GM18505 (cell line): ENCODE measurements around the gene BCAS3.
"Not testable (repeated sequence)": the region's sequence is repeated elsewhere in the genome, so short reads cannot be mapped to it uniquely, and the experiment has no call there.

Experiments used
- ATAC-seq: cut with Tn5 transposase; IDR thresholded peaks from one replicate; pipeline ENCODE4 v1.9.1; 2021; ENCODE audit not compliant: unreplicated experiment
- POLR2A ChIP-seq: IDR thresholded peaks from 4 replicates; pipeline ENCODE4 v1.6.1; 2011; ENCODE audit warnings: borderline replicate concordance; ENCODE audit not compliant: insufficient read depth, insufficient read length; ENCODE audit errors: extremely low read depth

The BCAS3 gene

DNA sequence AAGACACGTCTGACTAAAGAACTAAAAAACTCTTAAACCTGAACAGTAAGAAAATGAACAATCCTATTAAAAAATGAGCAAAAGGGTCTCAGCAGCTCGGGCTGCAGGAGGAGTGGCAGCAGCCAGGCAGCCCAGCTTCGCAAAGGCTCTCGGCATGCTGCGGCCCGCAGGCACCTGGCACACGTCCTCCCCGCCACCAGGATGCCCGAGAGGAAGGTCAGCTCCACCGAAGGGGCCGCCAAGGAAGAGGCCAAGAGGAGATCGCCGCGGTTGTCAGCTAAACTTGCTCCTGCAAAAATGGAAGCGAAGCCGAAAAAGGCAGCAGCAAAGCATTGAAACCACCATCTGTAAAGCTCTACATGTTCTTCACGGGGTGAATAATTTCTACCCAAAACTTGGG is 173.5 kb downstream of the BCAS3 start:
- no peak for TF ChIP-seq POLR2A
- no peak for ATAC-seq

DNA sequence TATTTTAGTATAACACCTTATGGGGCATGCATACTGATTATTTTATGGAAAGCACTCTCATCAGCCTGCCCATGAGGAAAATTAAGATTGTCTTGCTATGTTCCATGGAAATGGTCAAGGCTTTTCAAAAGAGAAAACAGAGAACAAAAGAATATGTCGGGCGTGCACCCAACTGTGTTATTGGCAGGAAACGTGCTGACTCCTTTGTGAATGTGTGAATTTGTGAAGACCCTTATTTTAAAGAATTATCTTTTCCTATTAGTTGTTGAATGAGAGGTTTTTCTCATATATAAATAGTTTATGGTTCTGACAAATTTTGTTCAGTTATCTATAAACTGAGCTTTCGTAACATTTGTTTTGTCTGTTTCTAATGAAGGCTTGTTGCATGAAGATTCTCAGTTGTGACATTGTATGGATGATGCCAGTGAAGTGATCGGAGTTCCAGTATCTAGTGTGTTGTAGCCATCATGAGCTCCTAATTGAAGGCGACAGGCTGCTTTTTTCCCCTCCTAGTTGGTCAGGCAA is 180.0 kb downstream of the BCAS3 start:
- TF ChIP-seq POLR2A = no peak

DNA sequence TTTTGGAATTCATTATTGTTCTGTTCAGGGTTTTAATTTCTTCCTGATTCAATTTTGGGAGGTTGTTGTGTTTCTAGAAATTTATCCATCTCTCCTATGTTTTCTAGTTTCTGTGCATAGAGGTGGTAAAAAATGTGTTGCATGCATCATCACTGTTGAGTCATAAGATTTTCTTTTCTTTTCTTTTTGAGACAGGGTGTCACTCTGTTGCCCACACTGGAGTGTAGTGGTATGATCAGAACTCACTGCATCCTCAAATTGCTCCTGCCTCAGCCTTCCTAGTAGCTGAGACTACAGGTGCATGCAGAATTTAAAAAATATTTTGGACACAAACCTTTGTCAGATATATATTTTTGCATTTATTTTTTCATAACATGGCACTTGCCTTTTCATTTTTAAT is 184.8 kb downstream of the BCAS3 start:
- TF ChIP-seq POLR2A = no peak
- no peak for ATAC-seq

More for the DNA sequence above, 180.0 kb downstream of the BCAS3 start:
- no peak for ATAC-seq

DNA sequence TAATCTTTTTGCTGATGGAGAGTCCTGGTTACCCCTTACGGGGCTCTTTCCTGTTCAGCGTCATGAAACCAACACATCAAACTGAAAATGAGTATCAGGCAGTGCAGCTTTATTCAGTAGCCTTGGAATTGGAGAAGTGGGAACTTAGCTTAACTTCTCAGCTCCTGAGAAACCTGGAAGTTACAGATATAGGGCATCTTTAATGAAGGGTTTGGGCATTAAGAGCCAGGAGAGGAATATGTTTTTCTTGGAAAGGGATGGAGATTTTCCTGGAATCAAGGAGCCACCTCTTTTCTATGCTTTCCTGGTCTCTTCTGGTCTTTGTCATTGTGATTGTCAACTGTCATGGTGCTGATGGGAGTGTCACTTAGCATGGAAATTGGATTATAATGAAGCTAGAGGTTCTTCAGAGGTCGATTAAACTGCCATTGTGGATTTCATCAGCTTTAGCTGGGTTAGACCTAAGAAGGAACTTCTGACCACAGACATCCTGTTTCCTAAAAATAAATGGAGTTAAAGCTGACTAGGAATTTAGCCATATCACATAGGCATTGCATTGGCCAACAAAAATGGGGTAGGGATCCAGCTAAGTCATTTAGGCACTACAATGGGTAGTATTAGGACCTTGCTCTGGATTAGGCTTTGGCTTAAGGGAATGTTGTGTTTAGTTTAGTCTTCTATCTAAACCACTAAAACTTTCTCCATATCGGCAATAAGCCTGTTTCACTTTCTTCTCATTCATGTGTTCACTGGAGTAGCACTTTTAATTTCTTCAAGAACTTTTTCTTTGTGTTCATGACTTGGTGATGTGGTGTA is 186.4 kb downstream of the BCAS3 start:
- ATAC-seq = no peak
- no peak for TF ChIP-seq POLR2A

DNA sequence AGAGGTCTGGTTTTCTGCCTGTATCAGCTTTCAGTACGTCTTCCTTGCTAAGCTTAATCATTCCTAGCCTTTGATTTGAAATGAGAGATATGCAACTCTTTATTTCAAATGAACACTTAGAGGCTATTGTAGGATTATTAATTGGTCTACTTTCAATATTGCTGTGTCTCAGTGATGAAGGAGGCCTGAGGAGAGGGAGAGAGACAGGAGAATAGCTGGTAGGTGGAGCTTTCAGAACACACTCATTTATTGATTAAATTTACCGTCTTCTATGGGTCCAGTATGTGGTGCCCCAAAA is 187.0 kb downstream of the BCAS3 start:
- no peak for ATAC-seq
- TF ChIP-seq POLR2A = no peak

DNA sequence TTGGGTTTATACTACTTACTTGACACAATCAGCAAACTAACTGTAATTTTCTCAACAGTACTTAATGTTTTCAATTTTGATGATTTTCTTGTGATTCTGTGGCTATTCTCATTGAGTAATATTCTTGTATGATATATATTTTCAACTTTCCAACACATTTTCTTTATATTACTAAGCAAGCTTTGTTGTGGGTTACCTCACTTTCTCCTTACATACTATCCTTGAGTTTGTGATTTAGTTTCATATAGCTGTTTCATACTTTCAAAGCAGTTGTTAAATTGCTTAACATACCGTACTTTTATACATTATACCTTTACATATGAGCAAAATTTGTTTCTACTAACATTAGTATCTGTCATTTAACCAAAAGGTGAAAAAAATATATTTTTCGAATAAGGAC is 197.1 kb downstream of the BCAS3 start:
- no peak for TF ChIP-seq POLR2A
- ATAC-seq = no peak

DNA sequence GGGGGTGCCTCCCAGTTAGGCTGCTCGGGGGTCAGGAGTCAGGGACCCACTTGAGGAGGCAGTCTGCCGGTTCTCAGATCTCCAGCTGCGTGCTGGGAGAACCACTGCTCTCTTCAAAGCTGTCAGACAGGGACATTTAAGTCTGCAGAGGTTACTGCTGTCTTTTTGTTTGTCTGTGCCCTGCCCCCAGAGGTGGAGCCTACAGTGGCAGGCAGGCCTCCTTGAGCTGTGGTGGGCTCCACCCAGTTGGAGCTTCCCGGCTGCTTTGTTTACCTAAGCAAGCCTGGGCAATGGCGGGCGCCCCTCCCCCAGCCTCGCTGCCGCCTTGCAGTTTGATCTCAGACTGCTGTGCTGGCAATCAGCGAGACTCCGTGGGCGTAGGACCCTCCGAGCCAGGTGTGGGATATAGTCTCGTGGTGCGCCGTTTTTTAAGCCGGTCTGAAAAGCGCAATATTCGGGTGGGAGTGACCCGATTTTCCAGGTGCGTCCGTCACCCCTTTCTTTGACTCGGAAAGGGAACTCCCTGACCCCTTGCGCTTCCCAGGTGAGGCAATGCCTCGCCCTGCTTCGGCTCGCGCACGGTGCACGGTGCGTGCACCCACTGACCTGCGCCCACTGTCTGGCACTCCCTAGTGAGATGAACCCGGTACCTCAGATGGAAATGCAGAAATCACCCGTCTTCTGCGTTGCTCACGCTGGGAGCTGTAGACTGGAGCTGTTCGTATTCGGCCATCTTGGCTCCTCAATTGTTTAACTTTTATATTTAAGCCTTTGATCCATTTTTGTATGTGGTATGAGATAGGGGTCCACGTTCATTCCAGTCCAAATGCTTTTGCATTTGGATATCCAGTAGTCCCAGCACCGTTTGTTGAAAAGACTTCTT is 209.3 kb downstream of the BCAS3 start:
- not testable (repeated sequence) for ATAC-seq

DNA sequence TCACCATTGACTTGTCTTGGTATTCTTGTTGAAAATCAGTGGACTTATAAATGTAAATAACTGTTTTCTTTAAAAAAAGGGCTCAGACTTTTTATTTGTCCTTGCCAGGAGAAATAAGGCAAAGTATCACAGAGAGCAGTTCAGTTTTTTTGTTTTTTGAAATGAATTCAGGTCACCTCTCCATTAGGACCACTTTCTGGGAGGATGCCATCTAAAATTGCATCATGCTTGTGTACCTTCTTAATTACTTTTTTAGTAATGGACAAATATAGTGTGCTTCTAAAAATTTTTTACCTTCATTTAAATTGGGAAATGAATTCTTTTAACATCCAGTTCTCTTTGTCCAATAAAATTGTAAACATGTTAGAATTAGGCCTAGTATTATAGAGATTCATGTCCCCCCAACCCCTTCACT is 210.0 kb downstream of the BCAS3 start:
- TF ChIP-seq POLR2A = no peak
- ATAC-seq = no peak

DNA sequence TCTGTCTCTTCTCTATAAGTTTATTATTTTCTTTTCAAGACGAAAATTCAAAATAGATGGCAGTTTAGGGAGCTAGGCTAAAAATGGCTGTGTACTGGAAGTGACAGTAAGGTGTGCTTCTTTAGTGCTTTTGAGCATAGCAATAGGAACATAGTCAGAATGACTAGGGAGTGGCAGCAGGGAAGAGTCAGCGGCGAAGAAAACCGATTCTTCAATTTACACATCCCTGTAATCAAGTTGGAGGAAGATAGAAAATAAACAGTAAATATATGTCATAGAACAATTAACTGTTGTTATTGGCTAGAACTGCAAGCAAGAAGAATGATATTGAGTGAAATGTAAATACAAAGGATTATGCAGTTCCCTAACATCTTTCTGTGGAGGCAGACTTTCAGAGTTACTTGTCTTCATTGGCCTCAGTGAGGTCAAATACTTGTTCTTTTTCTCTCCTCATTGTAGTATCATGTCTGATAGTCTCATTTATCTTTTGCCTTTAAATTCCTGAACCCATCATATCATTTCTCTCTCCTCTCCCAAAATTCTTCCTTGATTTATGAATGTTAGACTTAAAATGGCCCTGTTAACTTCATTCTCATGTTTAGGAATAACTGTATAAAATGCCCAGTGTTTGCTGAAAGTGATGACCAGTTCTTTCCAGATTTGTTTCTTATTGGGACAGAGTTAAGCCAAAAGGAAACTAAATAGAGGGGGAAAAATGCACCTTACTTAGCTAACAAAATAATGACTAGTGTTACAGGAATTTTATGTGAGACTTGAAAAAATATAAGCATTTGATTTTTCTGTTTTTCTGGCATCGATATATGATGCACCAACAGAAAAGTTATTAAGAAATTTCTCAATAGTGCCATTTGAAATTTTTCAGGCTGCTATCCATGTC is 211.4 kb downstream of the BCAS3 start:
- TF ChIP-seq POLR2A = no peak
- no peak for ATAC-seq

DNA sequence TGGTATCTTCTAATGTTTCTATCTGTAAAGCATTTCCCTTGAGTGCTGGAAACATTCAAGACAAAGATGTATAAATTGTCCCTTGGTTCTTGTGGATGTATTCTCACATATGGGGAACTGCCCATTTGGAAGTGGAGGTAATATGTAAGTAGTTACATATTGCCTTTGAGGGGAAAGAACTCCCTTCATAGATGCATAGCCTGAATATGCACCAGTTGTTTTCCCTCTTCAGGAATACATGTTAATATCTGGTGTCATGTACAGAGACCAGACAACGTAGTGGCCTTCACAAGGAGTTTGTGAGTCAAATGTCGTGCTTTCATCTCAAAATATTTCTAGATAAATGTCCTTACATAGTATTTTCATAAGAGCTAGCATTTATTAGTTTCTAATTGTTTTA is 213.5 kb downstream of the BCAS3 start:
- TF ChIP-seq POLR2A = no peak
- no peak for ATAC-seq

DNA sequence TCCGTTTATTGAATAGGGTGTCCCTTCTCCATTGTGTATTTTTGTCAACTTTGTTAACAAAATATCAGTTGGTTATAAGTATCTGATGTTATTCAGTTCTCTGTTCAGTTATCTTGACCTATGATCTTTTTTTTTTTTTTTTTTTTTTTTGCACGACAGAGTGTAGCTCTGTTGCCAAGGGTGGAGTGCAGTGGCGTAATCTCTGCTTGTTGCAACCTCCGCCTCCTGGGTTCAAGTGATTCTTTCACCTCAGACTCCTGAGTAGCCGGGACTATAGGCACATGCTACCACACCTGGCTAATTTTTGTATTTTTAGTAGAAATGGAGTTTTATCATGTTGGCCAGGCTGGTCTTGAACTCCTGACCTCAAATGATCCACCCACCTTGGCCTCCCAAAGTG is 215.8 kb downstream of the BCAS3 start:
- no peak for ATAC-seq

DNA sequence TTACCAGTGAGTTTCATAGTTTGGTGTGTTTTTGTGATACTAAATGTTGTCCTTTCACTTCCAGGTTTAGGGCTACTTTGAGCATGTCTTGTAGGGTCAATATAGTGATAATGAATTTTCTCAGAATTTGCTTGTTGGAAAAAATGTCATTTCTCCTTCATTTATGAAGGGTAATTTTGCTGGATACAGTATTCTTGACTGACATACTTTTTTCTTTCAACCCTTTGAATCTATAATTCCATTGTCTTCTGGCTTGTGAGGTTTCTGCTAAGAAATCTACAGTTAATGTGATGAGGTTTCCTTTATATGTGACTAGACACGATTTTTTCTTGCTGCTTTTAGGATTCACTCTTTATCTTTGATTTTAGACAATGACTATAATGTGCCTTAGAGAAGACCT is 219.3 kb downstream of the BCAS3 start:
- no peak for TF ChIP-seq POLR2A
- no peak for ATAC-seq

More for the DNA sequence above, 215.8 kb downstream of the BCAS3 start:
- no peak for TF ChIP-seq POLR2A

DNA sequence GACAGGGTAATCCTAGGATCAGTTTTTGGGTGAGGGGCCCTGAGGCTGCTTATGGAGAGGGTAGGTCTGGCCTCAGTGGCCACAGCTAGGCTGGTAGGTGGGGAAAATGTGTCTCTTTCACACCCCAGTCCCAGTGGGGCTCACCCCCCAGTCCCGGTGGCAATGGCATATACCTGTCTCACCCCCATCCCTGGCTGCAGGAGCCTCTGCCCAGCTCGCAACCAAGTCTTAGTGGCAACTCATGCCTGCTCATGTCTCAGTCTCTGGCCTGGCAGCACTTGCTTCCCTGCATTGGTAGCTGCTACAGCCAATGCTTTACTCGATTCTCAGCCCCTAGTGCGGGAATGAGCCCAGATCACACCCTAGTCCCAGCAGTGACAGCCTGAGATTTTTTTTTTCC is 221.5 kb downstream of the BCAS3 start:
- no peak for TF ChIP-seq POLR2A

More for the DNA sequence above, 221.5 kb downstream of the BCAS3 start:
- no peak for ATAC-seq
